ENCODE results near the gene GPATCH2.

GPATCH2 gene

GRCh38 chr1:217462159-217462558 is 168.7 kb downstream of the GPATCH2 start:
- no peak for DNase-seq
- intact Hi-C loops (cut with DNase I) = no loop called here

DNA sequence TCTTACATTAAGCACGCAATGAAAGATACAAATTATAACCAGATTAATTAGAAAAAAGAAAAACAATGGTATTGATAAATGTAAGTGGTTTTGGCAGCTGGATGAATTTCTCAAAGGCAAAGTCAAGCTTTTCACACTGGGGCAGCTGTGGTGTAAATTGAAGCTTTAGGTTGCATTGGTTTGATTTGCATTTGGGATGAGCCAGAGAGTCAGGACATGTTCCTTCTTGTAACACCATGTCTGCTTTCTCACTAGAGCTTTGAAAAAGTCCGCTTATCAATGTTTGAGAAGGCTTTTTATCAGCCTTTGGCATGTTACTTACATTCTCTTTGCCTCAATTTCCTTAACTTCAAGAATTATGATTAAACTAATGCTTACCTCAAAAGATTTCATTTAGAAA is 173.9 kb downstream of the GPATCH2 start:
- no peak for DNase-seq
- intact Hi-C loops (cut with DNase I) = no loop called here

DNA sequence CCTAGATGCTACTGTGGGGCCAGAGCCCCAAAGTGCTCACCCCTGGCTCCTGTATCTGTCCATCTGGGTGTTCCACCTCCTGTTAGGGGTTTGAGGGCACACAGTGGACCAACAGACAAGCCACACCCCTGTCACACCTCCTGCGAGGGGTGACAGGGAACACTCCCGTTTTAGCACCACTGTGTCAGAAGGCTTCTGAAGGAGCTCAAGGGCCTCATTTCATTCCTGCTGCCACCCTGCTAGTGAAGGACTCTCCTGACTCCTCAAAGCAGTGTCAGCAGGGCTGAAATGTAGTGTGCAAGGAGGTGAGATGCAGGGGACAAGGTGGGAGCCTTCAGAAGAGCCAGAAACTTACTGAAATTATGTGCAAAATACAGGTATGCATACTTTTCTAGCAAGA is 174.6 kb downstream of the GPATCH2 start:
- no peak for DNase-seq
- intact Hi-C loops (cut with DNase I) = no loop called here

- intact Hi-C loops (cut with DNase I) = no loop called here
Measured at GRCh38 chr1:217453816-217454215, 177.1 kb downstream of the GPATCH2 start.

DNA sequence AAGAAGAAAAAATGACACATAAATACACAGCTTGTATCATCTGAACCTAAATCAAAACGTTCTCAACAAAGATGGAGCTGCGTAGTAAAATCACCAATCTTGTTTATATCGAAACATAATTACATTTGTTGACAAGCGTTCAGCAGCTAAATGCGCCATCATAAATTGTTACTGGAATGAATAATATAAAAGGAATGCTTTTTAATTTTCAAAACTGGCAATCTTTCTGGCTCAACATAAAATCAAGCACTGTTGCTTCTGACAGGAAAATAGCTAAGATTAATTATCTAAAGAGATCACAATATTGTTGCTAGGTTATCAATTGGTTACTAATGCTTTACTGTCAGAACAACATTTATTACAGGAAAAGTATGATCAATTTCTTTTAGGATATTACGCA is 181.5 kb downstream of the GPATCH2 start:
- intact Hi-C loops (cut with DNase I) = no loop called here
- no peak for DNase-seq

More at GRCh38 chr1:217453816-217454215, 177.1 kb downstream of the GPATCH2 start:
- DNase-seq = no peak

GRCh38 chr1:217443845-217444244 is 187.0 kb downstream of the GPATCH2 start:
- DNase-seq = no peak
- intact Hi-C loops (cut with DNase I) = no loop called here

DNA sequence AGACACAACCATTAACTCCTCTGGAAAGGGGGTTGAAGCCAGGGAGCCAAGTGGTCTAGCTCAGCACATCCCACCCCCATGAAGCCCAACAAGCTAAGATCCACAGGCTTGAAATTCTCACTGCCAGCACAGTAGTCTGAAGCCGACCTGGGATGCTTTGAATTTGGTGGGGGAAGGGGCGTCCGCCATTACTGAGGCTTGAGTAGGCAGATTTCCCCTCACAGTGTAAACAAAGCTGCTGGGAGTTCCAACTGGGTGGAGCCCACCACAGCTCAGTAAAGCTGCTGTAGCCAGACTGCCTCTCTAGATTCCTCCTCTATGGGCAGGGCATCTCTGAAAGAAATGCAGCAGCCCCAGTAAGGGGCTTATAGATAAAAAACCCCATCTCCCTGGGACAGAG is 193.5 kb downstream of the GPATCH2 start:
- intact Hi-C loops (cut with DNase I) = no loop called here
- no peak for DNase-seq

- intact Hi-C loops (cut with DNase I) = no loop called here
- no peak for DNase-seq
Measured at GRCh38 chr1:217435204-217435603, 195.7 kb downstream of the GPATCH2 start.

DNA sequence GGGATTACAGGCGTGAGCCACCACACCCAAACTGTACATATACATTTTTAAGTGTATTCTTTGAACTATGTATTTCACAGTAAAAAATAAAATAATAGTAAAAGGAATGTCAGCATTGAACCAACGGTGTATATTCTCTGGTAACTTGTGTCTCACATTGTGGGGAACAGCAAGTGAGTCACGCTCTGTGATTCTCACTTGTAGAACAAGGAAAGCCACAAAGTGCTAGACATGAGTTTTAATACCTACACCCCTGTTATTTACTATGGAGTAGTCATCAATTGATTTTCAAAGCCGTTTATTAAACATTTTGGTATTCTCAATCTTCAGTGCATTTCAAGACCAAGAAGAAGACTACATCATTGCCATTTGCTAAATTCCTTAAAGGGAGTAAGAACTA is 197.2 kb downstream of the GPATCH2 start:
- intact Hi-C loops (cut with DNase I) = no loop called here
- DNase-seq = no peak

DNA sequence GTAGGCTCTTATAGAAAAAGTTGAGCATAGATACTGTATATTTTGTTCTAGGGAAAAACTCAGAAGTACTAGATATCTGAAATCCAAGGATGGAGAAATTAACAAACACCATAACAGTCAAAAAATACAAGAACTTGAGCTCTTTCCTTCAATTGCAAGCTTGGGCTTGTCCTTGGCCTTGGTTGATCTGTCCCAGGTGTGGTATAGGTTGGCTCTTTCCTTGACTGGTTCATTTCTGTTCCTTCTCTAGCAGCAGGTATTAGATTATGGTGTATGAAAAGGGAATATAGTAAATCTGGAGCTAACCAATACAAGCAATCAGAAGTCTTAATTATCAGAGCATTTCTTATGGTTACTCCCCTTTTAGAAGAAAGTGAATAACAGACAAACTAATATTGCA is 198.6 kb downstream of the GPATCH2 start:
- intact Hi-C loops (cut with DNase I) = no loop called here
- no peak for DNase-seq

GRCh38 chr1:217431395-217431794 is 199.5 kb downstream of the GPATCH2 start:
- intact Hi-C loops (cut with DNase I) = no loop called here
- no peak for DNase-seq

DNA sequence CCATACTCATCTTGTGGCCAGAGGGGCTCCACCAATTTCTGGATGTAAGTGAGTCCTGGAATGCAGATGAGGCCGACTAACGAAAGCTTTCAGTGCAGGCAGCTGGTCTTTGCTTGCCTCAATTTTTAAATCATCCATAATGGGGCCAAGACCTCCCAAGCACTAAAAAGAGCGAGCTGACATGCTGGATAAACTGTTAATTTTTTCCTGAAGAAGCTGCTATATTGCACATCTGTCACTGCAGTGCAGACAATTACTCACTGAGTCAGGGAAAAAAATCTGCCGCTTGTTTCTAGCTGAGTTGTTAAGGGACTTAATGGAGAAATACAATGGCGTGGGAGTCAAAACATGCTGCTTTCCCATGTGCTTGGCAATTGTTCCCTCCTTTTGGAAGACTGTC is 205.5 kb downstream of the GPATCH2 start:
- DNase-seq = no peak

DNA sequence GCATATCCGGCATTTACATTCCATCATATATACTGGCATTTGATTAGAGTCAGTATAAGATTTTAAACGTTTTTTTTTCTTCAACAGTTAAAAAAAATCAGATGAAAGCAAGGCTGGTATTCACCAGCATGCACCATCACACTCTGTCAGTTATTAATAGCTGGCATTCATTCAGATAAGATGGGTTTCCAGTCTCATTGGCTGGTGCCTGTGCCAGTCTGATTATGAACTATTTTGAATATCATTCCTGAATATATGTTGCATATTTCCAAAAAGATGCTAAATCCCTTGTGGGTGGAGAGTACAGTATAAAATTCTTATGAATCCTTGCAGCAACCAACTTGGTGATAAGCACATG is 211.7 kb downstream of the GPATCH2 start:
- DNase-seq = no peak
- intact Hi-C loops (cut with DNase I) = no loop called here

More for the DNA sequence above, 205.5 kb downstream of the GPATCH2 start:
- intact Hi-C loops (cut with DNase I) = no loop called here

- DNase-seq = no peak
- intact Hi-C loops (cut with DNase I) = no loop called here
Measured at GRCh38 chr1:217418269-217419193, 212.4 kb downstream of the GPATCH2 start.

GRCh38 chr1:217417363-217417762 is 213.5 kb downstream of the GPATCH2 start:
- intact Hi-C loops (cut with DNase I) = no loop called here
- DNase-seq = no peak

GRCh38 chr1:217407534-217408001 is 223.3 kb downstream of the GPATCH2 start:
- peak in 1 of 10 donors; percentile 71 for DNase-seq
- intact Hi-C loops (cut with DNase I) = no loop called here

- no peak for DNase-seq
- intact Hi-C loops (cut with DNase I) = no loop called here
Measured at GRCh38 chr1:217403026-217403720, 227.7 kb downstream of the GPATCH2 start.

DNA sequence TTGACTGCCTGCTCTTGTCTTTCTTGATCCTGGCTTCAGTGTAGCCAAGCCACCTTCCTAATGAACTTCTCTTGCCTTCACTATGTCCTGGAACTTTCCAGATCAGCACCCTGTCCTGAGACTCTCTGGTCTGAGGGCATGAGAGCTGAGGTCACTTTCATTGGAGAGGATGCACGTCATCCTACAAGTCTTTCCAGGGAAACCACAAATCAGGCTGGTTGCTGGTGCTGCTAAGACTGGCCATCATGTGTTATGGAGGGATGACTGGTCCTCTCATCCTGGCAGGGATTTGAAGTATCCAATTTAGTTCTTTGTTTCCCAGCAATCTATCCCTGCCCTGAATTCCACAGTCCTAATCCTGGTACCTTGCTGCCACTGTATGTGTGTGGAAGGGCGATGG is 228.6 kb downstream of the GPATCH2 start:
- intact Hi-C loops (cut with DNase I) = no loop called here
- DNase-seq = no peak

GRCh38 chr1:217393896-217394295 is 237.0 kb downstream of the GPATCH2 start:
- DNase-seq = no peak
- intact Hi-C loops (cut with DNase I) = no loop called here

GRCh38 chr1:217392441-217392840 is 238.4 kb downstream of the GPATCH2 start:
- intact Hi-C loops (cut with DNase I) = no loop called here
- no peak for DNase-seq

- DNase-seq = no peak
- intact Hi-C loops (cut with DNase I) = no loop called here
Measured at GRCh38 chr1:217389895-217390294, 241.0 kb downstream of the GPATCH2 start.

All from posterior cingulate gyrus (tissue), 11 donors.